ENCODE data around the gene GSPT1. TPM values are rescaled to one million over a fixed set of nuclear protein-coding genes. Genes with fewer than 3 reads are reported as not detected.

Gene GSPT1
- total and polyA plus RNA-seq, 9 of the 15 experiments (the other 6 are each of a cell fraction or from before 2014, with no cell fraction given), result 63.8 to 269 (median 148) TPM

- no peak for TF ChIP-seq FIP1L1 (IDR thresholded peaks at IDR 0.05; ENCODE audit: low read depth, low read length, poor library complexity, severe bottlenecking)
- TF ChIP-seq ZFPM2 (CRISPR knock-in tag; IDR thresholded peaks at IDR 0.05), result no peak
- TF ChIP-seq JUND (IDR thresholded peaks at IDR 0.05; ENCODE audit: borderline replicate concordance, low read depth, low read length), result peak; percentile 76; the same call in 1 of the 2 replicates
- peak; percentile 70; the same call in 2 of the 3 replicates for TF ChIP-seq JUND (tag; IDR thresholded peaks at IDR 0.05; ENCODE audit: borderline replicate concordance, low read depth, low read length)
- no peak for TF ChIP-seq ATF2 (CRISPR knock-in tag; IDR thresholded peaks at IDR 0.05)
- no peak for TF ChIP-seq VEZF1 (CRISPR knock-in tag; IDR thresholded peaks at IDR 0.05)
- no peak for TF ChIP-seq HNRNPLL (IDR thresholded peaks at IDR 0.05; ENCODE audit: low read depth, low read length, poor library complexity, severe bottlenecking)
- TF ChIP-seq EGR1 (conservative IDR thresholded peaks at IDR 0.05), result no peak
- TF ChIP-seq ZNF280B (CRISPR knock-in tag; IDR thresholded peaks at IDR 0.05), result no peak
- TF ChIP-seq BRD9 (IDR thresholded peaks at IDR 0.05; ENCODE audit: low read depth, partially characterized antibody), result no peak
- TF ChIP-seq ZNF347 (CRISPR knock-in tag; IDR thresholded peaks at IDR 0.05; ENCODE audit: low read depth), result no peak
- no peak for TF ChIP-seq ZNF512 (tag; IDR thresholded peaks at IDR 0.05)
- TF ChIP-seq FOXK1 (CRISPR knock-in tag; IDR thresholded peaks at IDR 0.05; ENCODE audit: borderline replicate concordance), result no peak
- TF ChIP-seq SMARCE1 (IDR thresholded peaks at IDR 0.05), result 0 out of 2 replicates have a peak, but pooled peaks have one; percentile 26
- no peak for TF ChIP-seq SMARCB1 (IDR thresholded peaks at IDR 0.05; ENCODE audit: insufficient read length, low read depth)
- TF ChIP-seq SMARCA4 (IDR thresholded peaks at IDR 0.05), result peak; percentile 34; the same call in 1 of the 2 replicates
- TF ChIP-seq BCL6 (CRISPR knock-in tag; IDR thresholded peaks at IDR 0.05), result no peak
- TF ChIP-seq POLR2AphosphoS5 (IDR thresholded peaks at IDR 0.05; ENCODE audit: control insufficient read depth, insufficient read depth, low read depth, low read length), result no peak
- no peak for TF ChIP-seq STAT5A (IDR thresholded peaks at IDR 0.05; ENCODE audit: borderline replicate concordance, low read length)
- TF ChIP-seq TEAD2 (tag; IDR thresholded peaks at IDR 0.05), result no peak
- TF ChIP-seq ZNF511 (CRISPR knock-in tag; IDR thresholded peaks at IDR 0.05), result no peak
- TF ChIP-seq PHF21A (IDR thresholded peaks at IDR 0.05; ENCODE audit: borderline replicate concordance, low read depth), result no peak
- no peak for TF ChIP-seq KDM1A (IDR thresholded peaks at IDR 0.05)
Measured at GRCh38 chr16:11955713-11956123, 40.0 kb upstream of the GSPT1 start (continued).

Data from K562 (cell line).